Measurements from ENCODE around the gene WNT2. TPM values are rescaled to one million over a fixed set of nuclear protein-coding genes. Genes with fewer than 3 reads are reported as not detected.

WNT2 gene
- total RNA-seq: 0.20 TPM in 1 of 2 replicates, not detected in the other

GRCh38 chr7:117322741-117323304, at the start of gene WNT2:
WNT2 (minus strand) TSS chr7:117323058; CDS start chr7:117322989, 69 bp downstream.

Other genes starting within 250 kb of the WNT2 start
- not detected in 2 replicates for gene ASZ1, start 104.4 kb upstream of the WNT2 start, total RNA-seq
- not detected in 2 replicates for gene CFTR, start 157.0 kb upstream of the WNT2 start, total RNA-seq

Measured in smooth muscle cell of the pulmonary artery (primary cell).